ENCODE measurements around the gene SH3RF2.

Gene SH3RF2

DNA sequence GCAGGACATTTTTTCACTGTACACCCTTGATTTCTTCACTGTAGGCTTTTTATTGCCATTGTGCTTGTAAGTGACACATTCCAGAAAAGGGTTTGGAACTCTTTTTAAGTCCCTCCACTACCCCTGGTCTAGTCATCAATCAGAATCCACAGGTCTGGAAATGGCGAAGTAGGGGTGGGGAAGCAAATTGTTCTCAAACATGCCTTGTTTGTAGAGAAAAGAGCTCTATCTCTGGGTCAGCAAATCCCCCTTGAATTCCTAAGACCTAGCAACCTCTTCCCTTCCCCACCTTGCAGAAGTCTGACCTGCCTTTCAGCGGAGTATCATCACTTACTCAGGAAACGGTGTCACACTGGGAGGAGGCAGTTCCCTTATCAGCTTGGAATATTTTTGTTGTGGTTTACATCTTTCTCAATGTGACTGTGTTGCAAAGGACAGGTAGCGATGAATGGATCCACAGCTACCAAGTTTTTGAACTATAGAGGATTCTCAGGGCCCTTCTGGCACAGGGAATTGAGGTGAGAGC, 3.2 kb downstream of the SH3RF2 start:
- H2AFZ ChIP-seq (ENCODE audit: low read depth, low read length) = no peak overlapping the region; the same call in 1 of the 2 replicates
- peaks cover 6% of the 10 kb centered on the region for H3K27me3 ChIP-seq (ENCODE audit: insufficient read depth, low read length, poor library complexity)
- ATAC-seq (ENCODE audit: insufficient read depth, low read depth) = no peak
- no peaks in the 10 kb centered on the region for H4K20me1 ChIP-seq (ENCODE audit: insufficient read depth, low read length)
- H3K9ac ChIP-seq (ENCODE audit: low read depth, low read length) = no peak overlapping the region
- no peaks in the 10 kb centered on the region for H3K9me3 ChIP-seq (ENCODE audit: insufficient read depth, low read length, severe bottlenecking)
- TF ChIP-seq, protein P1, sequence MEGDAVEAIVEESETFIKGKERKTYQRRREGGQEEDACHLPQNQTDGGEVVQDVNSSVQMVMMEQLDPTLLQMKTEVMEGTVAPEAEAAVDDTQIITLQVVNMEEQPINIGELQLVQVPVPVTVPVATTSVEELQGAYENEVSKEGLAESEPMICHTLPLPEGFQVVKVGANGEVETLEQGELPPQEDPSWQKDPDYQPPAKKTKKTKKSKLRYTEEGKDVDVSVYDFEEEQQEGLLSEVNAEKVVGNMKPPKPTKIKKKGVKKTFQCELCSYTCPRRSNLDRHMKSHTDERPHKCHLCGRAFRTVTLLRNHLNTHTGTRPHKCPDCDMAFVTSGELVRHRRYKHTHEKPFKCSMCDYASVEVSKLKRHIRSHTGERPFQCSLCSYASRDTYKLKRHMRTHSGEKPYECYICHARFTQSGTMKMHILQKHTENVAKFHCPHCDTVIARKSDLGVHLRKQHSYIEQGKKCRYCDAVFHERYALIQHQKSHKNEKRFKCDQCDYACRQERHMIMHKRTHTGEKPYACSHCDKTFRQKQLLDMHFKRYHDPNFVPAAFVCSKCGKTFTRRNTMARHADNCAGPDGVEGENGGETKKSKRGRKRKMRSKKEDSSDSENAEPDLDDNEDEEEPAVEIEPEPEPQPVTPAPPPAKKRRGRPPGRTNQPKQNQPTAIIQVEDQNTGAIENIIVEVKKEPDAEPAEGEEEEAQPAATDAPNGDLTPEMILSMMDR (IDR thresholded peaks at IDR 0.05; ENCODE audit: borderline replicate concordance, extremely low read depth, low read length, poor library complexity, severe bottlenecking) = no peak
- TF ChIP-seq EZH2 (IDR thresholded peaks at IDR 0.05; ENCODE audit: borderline replicate concordance, low read depth, low read length, severe bottlenecking) = no peak
- H3K36me3 ChIP-seq (ENCODE audit: insufficient read depth, low read length) = no peaks in the 10 kb centered on the region
- H3K4me3 ChIP-seq (ENCODE audit: low read depth in 1 of 2, low read length in 2 of 2) = no peak overlapping the region
- no peaks in the 10 kb centered on the region for H3K79me2 ChIP-seq (ENCODE audit: insufficient read depth, low read length)
- DNase-seq = no peak
- H3K4me2 ChIP-seq (ENCODE audit: insufficient read depth, low read length) = no peak overlapping the region
- no peaks in the 10 kb centered on the region for H3K4me1 ChIP-seq (ENCODE audit: insufficient read depth, low read length)
- no peak overlapping the region for H3K27ac ChIP-seq (ENCODE audit: low read length)

GRCh38 chr5:145941096-145941447, 4.7 kb downstream of the SH3RF2 start:
- DNase-seq (no peak), ATAC-seq (ENCODE audit: insufficient read depth, low read depth) (no peak)
- Histone ChIP-seq H2AFZ (ENCODE audit: low read depth, low read length) (no peak overlapping the region), H3K9ac (ENCODE audit: low read depth, low read length) (no peak overlapping the region), H3K4me3 (ENCODE audit: low read depth in 1 of 2, low read length in 2 of 2) (no peak overlapping the region), H3K4me2 (ENCODE audit: insufficient read depth, low read length) (no peak overlapping the region), H3K27me3 (ENCODE audit: insufficient read depth, low read length, poor library complexity) (peaks cover 6% of the 10 kb centered on the region), H3K9me3 (ENCODE audit: insufficient read depth, low read length, severe bottlenecking) (no peaks in the 10 kb centered on the region), H3K36me3 (ENCODE audit: insufficient read depth, low read length) (no peaks in the 10 kb centered on the region), H4K20me1 (ENCODE audit: insufficient read depth, low read length) (no peaks in the 10 kb centered on the region), H3K27ac (ENCODE audit: low read length) (no peak overlapping the region), H3K79me2 (ENCODE audit: insufficient read depth, low read length) (no peaks in the 10 kb centered on the region), H3K4me1 (ENCODE audit: insufficient read depth, low read length) (no peaks in the 10 kb centered on the region)
- TF ChIP-seq, protein P1 (IDR thresholded peaks at IDR 0.05; ENCODE audit: borderline replicate concordance, extremely low read depth, low read length, poor library complexity, severe bottlenecking) = no peak
- TF ChIP-seq EZH2 (IDR thresholded peaks at IDR 0.05; ENCODE audit: borderline replicate concordance, low read depth, low read length, severe bottlenecking) = no peak

GRCh38 chr5:145941448-145942130, 5.2 kb downstream of the SH3RF2 start:
- ATAC-seq (ENCODE audit: insufficient read depth, low read depth) = no peak
- Histone ChIP-seq H3K9me3 (ENCODE audit: insufficient read depth, low read length, severe bottlenecking) (no peaks in the 10 kb centered on the region), H3K4me3 (ENCODE audit: low read depth in 1 of 2, low read length in 2 of 2) (no peak overlapping the region), H4K20me1 (ENCODE audit: insufficient read depth, low read length) (no peaks in the 10 kb centered on the region), H3K27me3 (ENCODE audit: insufficient read depth, low read length, poor library complexity) (peaks cover 6% of the 10 kb centered on the region), H3K36me3 (ENCODE audit: insufficient read depth, low read length) (no peaks in the 10 kb centered on the region), H3K79me2 (ENCODE audit: insufficient read depth, low read length) (no peaks in the 10 kb centered on the region), H3K27ac (ENCODE audit: low read length) (no peak overlapping the region), H2AFZ (ENCODE audit: low read depth, low read length) (no peak overlapping the region), H3K4me1 (ENCODE audit: insufficient read depth, low read length) (no peaks in the 10 kb centered on the region), H3K4me2 (ENCODE audit: insufficient read depth, low read length) (no peak overlapping the region), H3K9ac (ENCODE audit: low read depth, low read length) (no peak overlapping the region)
- no peak for DNase-seq
- no peak for TF ChIP-seq EZH2 (IDR thresholded peaks at IDR 0.05; ENCODE audit: borderline replicate concordance, low read depth, low read length, severe bottlenecking)
- TF ChIP-seq, protein P1 (IDR thresholded peaks at IDR 0.05; ENCODE audit: borderline replicate concordance, extremely low read depth, low read length, poor library complexity, severe bottlenecking) = no peak

Data from DND-41 (cell line).